Mononuclear cell (primary cell): ENCODE measurements around the gene RCAN1. TPM values are rescaled to one million over a fixed set of nuclear protein-coding genes. Genes with fewer than 3 reads are reported as not detected.

ENCODE experiments used
- H3K27me3 ChIP-seq: 2 replicates; pipeline ENCODE4 v1.6.0; 2011; ENCODE audit warnings: low read length, control low read depth; ENCODE audit not compliant: insufficient read depth
- H3K4me1 ChIP-seq: 2 replicates; pipeline ENCODE4 v1.5.1; 2011; ENCODE audit warnings: mild to moderate bottlenecking, low read length, control low read depth; ENCODE audit not compliant: insufficient read depth
- H3K4me3 ChIP-seq: 2 replicates; pipeline ENCODE4 v1.5.1; 2011; ENCODE audit warnings: mild to moderate bottlenecking, low read length, moderate library complexity
- H3K9me3 ChIP-seq: 2 replicates; pipeline ENCODE4 v1.5.1; 2011; ENCODE audit warnings: low read depth, mild to moderate bottlenecking, control low read depth, low read length
- total RNA-seq: library from RNA; depleted of rRNA; stranded (reverse); fragments of >200 nt; gene quantifications from one replicate; pipeline ENCODE4 v1.2.3, GENCODE V29; 2012

Gene RCAN1
- total RNA-seq, result 6.2 TPM

DNA sequence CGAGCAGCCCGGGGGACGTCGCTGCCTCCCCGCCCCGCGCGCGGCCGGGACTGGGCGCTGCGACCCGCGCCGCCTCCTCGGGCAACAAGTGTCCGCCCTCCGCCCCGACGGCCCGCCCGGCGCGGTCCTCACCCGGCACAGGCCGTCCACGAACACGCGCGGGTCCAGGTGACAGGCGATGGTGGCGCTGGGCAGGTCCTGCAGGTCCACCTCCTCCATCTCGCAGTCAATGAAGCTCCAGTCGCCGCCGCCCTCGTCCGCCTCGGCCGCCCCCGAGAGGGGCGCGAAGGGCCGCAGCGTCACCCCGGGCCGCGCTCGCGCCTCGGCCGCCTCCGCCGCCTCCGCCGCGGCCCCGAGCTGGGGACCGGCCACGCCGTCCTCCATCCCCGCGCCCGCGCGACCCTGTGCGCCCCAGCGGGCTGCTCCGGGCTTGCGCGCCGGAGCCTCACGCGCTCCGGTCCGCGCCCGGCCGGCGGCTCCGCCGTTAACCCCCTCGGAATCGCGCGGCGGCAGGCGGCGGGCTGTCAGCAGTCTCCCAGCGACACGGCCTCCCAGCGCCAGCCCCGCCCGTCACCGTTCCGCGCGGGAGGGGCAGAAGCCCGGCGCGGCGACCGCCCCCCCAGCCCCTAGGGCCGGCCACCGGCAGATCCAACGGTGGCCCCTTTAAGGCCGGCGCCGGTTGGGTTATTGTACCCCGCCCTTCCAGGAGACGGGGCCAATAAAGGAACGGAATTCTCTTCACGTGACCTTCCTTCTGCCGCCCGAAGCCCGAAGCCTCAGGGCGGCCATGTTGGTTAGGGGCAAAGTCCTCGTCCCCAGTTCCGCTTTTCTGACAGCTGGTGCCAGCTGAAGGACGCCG, at the start of gene RCAN1:
TSS of gene RCAN1 (minus strand) at position 486 of the 859 bp plus-strand sequence. CDS start at position 384, 102 bp downstream.
- Histone ChIP-seq H3K4me3 (peak within 1 kb of the TSS; percentile 70), H3K4me1 (peaks cover 38% of the 10 kb centered on the region), H3K27me3 (no peaks in the 10 kb centered on the region), H3K9me3 (no peaks in the 10 kb centered on the region)

DNA sequence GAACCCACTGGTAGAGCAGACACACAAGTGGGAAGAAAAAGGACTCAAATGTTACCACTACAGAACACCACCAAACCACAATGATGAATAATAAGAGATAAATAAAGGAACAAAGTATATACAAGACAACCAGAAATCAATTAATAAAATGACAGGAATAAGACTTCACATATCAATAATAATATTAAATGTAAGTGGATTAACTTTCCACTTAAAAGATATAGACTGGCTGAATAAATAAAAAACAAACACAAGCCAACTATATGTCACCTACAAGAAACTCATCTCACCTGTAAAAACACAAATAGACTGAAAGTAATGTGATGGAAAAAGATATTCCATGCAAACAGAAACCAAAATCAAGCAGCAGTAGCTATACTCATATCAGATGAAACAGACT, 46.9 kb upstream of the RCAN1 start:
- Histone ChIP-seq H3K9me3 (peaks cover 22% of the 10 kb centered on the region), H3K4me3 (no peak overlapping the region), H3K4me1 (no peaks in the 10 kb centered on the region), H3K27me3 (peaks cover 31% of the 10 kb centered on the region)

GRCh38 chr21:34653522-34653921, 38.6 kb upstream of the RCAN1 start:
- peaks cover 7% of the 10 kb centered on the region for H3K9me3 ChIP-seq

GRCh38 chr21:34651642-34652041, 36.7 kb upstream of the RCAN1 start:
- H3K9me3 ChIP-seq, result peaks cover 7% of the 10 kb centered on the region
- no peaks in the 10 kb centered on the region for H3K4me1 ChIP-seq
- H3K4me3 ChIP-seq, result no peak overlapping the region
- peaks cover 7% of the 10 kb centered on the region for H3K27me3 ChIP-seq

More at GRCh38 chr21:34653522-34653921, 38.6 kb upstream of the RCAN1 start:
- Histone ChIP-seq H3K4me1 (no peaks in the 10 kb centered on the region), H3K4me3 (no peak overlapping the region), H3K27me3 (peaks cover 23% of the 10 kb centered on the region)

- Histone ChIP-seq H3K4me1 (no peaks in the 10 kb centered on the region), H3K27me3 (peaks cover 5% of the 10 kb centered on the region), H3K9me3 (peaks cover 7% of the 10 kb centered on the region), H3K4me3 (no peak overlapping the region)
Measured at GRCh38 chr21:34650861-34651431, 36.0 kb upstream of the RCAN1 start.

DNA sequence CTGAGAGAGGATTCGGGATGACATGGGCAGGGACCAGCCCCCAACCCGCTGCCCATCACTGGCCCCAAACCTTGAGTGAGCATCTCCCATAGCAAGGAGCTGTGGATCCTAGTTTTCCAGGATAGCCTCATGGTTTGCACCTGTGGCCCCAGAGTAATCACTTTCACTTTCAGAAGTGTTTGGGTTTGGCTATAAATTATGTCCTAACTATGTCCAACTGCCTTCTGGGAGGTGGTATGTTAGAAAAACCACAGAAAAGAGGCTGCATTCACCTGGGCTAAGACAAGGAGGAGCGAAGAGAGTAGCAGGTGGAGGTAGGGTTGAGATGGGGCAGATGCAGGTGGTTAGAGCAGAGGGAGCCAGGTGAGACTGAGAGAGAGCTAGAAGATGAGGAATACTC, 34.5 kb upstream of the RCAN1 start:
- Histone ChIP-seq H3K4me1 (no peaks in the 10 kb centered on the region), H3K27me3 (no peaks in the 10 kb centered on the region), H3K4me3 (no peak overlapping the region), H3K9me3 (peaks cover 7% of the 10 kb centered on the region)

- peaks cover 7% of the 10 kb centered on the region for H3K9me3 ChIP-seq
- H3K27me3 ChIP-seq, result no peaks in the 10 kb centered on the region
- no peaks in the 10 kb centered on the region for H3K4me1 ChIP-seq
- no peak overlapping the region for H3K4me3 ChIP-seq
Measured at GRCh38 chr21:34648739-34649297, 33.9 kb upstream of the RCAN1 start.

DNA sequence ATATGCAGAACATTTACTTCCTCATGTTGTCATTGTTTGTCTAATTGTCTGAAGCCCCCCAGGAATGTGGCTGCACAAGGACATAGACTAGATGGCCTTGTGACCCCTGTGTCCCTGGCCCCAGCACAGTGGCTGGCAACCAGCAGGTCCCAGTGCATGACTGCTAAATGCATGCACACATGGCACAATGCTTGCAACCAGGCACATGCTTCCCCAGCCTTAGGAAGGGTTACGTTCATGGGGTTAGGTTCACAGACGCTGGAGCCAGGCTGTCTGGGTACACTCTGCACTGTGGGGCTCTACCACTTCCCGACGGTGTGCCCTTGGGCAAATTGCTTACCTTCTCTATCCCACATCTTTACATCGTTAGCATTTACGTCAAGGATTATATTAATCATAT, 32.6 kb upstream of the RCAN1 start:
- H3K9me3 ChIP-seq, result peaks cover 7% of the 10 kb centered on the region
- H3K4me3 ChIP-seq, result no peak overlapping the region
- H3K4me1 ChIP-seq, result no peaks in the 10 kb centered on the region
- no peaks in the 10 kb centered on the region for H3K27me3 ChIP-seq

DNA sequence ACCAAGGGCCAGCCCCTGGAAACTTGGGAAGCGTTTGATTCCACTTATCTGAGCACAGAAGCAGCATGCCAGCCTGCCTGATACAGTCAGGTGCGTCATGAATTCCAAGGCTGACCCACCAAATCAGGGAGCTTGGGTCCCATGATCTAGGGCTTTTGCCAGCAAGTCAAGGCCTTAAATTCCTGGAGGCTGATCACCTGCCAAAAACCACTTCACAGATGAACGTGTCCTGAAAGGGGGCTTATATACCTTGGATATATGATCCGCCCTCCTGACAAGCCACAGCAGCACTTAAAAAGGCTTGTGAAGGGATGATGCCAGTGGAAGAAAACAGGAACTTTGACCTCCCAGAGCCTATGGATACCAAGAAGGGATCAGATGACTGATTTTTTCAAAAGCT, 29.9 kb upstream of the RCAN1 start:
- peaks cover 8% of the 10 kb centered on the region for H3K4me1 ChIP-seq
- no peak overlapping the region for H3K4me3 ChIP-seq
- H3K27me3 ChIP-seq, result no peaks in the 10 kb centered on the region

GRCh38 chr21:34642211-34643075, 27.5 kb upstream of the RCAN1 start:
- Histone ChIP-seq H3K4me1 (peaks cover 8% of the 10 kb centered on the region), H3K4me3 (no peak overlapping the region), H3K27me3 (no peaks in the 10 kb centered on the region), H3K9me3 (no peaks in the 10 kb centered on the region)

More for the DNA sequence above, 29.9 kb upstream of the RCAN1 start:
- no peaks in the 10 kb centered on the region for H3K9me3 ChIP-seq

GRCh38 chr21:34640858-34641257, 25.9 kb upstream of the RCAN1 start:
- H3K27me3 ChIP-seq, result no peaks in the 10 kb centered on the region
- no peak overlapping the region for H3K4me3 ChIP-seq
- H3K4me1 ChIP-seq, result peaks cover 8% of the 10 kb centered on the region
- H3K9me3 ChIP-seq, result no peaks in the 10 kb centered on the region

DNA sequence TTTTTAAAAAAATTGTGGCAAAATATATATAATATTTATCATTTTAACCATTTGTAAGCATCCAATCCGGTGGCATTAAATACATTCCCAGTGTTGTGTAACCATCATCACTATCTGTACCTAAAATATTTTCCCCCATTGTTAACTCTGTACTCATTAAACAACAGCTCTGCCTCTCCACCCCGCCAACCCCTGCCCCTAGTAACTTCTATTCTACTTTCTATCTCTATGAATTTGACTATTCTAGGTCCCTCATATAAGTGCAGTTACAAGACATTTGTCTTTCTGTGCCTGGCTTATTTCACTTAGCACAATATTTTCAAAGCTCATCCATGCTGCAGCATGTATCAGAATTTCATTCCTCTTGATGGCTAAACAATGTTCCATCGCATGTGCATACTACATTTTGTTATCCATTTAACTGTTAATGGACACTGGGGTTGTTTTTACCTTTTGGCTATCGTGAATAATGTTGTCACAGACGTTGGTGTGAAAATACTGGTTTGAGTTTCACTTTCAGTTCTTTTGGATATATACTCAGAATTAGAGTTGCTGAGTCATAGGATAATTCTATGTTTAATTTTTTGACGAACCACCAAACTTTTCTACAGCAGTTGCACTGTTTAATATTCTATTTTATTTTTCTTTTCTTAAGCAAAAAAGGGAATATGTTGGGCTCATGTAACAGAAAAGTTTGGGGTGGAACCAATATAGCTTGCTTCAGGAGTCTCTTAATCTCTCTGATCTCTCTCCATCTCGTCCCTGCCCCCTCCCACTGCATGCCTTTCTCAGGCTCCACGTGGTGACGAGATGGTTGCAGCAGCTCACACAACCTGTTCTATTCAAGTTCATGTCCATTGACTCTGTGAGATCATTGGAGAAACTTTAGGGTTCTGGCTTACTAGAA, 25.2 kb upstream of the RCAN1 start:
- Histone ChIP-seq H3K9me3 (no peaks in the 10 kb centered on the region), H3K27me3 (no peaks in the 10 kb centered on the region), H3K4me1 (peaks cover 8% of the 10 kb centered on the region), H3K4me3 (no peak overlapping the region)

DNA sequence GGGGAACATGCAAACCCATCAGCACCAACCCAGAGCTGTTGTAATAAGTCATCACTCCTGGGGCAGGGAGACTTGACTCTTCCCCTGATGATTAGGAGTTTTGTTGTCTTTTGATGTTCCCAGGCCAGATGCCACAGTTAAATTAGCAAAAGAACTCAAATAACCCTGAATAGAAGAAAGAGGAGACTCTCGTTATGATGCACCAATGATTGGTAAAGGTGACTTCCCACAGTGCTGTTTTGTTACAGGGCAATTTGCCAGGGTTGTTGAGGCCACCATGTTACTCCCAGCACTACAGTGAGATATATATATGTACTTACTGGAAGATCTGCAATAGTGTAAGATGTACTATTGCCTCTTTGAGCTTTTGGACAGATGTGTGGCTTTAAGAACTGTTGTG, 24.3 kb upstream of the RCAN1 start:
- Histone ChIP-seq H3K4me1 (peaks cover 8% of the 10 kb centered on the region), H3K27me3 (no peaks in the 10 kb centered on the region), H3K9me3 (no peaks in the 10 kb centered on the region), H3K4me3 (no peak overlapping the region)

- H3K4me3 ChIP-seq, result no peak overlapping the region
- no peaks in the 10 kb centered on the region for H3K9me3 ChIP-seq
- H3K4me1 ChIP-seq, result peaks cover 8% of the 10 kb centered on the region
- H3K27me3 ChIP-seq, result no peaks in the 10 kb centered on the region
Measured at GRCh38 chr21:34636961-34637360, 22.0 kb upstream of the RCAN1 start.
